ENCODE results near the gene ENTR1. TPM values are rescaled to one million over a fixed set of nuclear protein-coding genes. Genes with fewer than 3 reads are reported as not detected.

Gene ENTR1
- total RNA-seq, 6 experiments from 2014 or later: 40.8 to 55.1 (median 43.7) TPM

DNA sequence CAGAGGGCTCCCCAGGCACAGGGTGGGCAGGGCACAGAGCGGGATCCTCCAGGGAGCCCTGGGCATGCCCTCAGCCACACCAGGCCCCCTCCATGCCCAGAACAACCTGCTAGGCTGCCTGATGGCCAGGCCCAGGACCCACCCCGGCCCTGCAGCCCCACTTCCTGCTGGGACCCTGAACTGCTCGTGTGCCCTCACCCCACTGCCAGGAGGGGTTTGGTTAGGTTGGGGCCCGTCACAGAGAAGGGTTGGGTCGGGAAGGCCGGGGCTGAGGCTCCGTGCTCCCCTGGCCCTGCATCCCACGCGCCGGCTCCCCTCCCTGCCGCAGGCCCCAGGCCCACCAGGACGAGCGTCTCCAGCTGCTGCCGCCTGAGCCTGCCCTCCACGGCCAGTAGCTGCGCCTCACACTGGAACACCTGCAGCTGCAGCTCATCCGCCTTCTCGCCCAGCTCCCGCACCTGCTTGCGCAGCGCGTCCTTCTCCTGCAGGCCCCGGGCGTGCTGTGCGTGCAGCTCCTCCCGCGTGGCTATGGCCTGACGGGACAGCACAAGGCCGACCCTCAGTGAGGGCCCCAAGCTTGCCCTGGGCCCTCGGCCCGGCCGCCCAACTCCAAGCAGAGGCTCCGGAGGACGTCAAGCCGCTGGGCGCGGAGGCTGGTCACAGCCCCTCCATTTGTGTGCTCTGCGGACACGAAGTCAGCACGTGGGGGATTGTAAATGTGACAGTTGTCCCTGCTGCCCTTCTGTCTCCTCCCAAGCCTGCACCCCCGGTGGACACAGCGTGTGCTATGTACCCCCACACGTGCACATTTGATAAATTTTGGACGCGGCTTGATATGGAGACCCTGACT lies 42.9 kb downstream of the ENTR1 start:
- no peak overlapping the region for H3K4me3 Mint-ChIP-seq
- no peak overlapping the region for H3K27ac Mint-ChIP-seq
- DNase-seq: no peak
- H3K9me3 Mint-ChIP-seq: no peaks in the 10 kb centered on the region
- no peak for TF ChIP-seq CTCF (IDR thresholded peaks at IDR 0.05)
- H3K27me3 Mint-ChIP-seq (ENCODE audit: insufficient read depth): peaks cover 9% of the 10 kb centered on the region
- peaks cover 9% of the 10 kb centered on the region for H3K4me1 Mint-ChIP-seq (ENCODE audit: low read depth)
- H3K36me3 Mint-ChIP-seq (ENCODE audit: low read depth): no peaks in the 10 kb centered on the region

DNA sequence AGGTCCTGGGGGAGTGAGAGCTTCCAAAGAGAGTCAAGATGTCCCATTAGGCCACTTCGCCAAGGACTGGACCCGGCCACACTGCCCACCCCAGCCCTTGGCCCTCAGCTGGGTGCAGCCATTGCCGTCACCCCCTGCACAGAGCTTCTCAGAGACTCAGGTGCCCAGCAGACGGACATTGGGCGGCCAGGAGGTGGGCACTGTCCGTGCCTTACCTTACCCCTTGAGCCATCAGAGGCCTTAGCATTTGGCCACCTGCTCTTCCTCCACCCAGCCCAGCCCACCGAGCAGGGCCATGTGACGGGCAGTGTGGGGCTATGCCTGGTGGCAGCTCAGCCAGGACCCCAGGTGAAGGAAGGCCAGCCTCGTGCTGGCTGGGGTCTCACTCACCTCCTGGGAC lies 43.6 kb downstream of the ENTR1 start:
- H3K4me1 Mint-ChIP-seq (ENCODE audit: low read depth): peaks cover 9% of the 10 kb centered on the region
- no peaks in the 10 kb centered on the region for H3K9me3 Mint-ChIP-seq
- no peak overlapping the region for H3K27ac Mint-ChIP-seq
- H3K27me3 Mint-ChIP-seq (ENCODE audit: insufficient read depth): peaks cover 11% of the 10 kb centered on the region
- H3K36me3 Mint-ChIP-seq (ENCODE audit: low read depth): no peaks in the 10 kb centered on the region
- no peak overlapping the region for H3K4me3 Mint-ChIP-seq
- no peak for DNase-seq
- no peak for TF ChIP-seq CTCF (IDR thresholded peaks at IDR 0.05)

GRCh38 chr9:136365775-136366222 lies 44.6 kb downstream of the ENTR1 start:
- H3K4me3 Mint-ChIP-seq: no peak overlapping the region; the same call in 1 of the 2 replicates
- no peaks in the 10 kb centered on the region for H3K9me3 Mint-ChIP-seq
- no peak for DNase-seq
- peaks cover 20% of the 10 kb centered on the region for H3K4me1 Mint-ChIP-seq (ENCODE audit: low read depth)
- no peaks in the 10 kb centered on the region for H3K36me3 Mint-ChIP-seq (ENCODE audit: low read depth)
- no peak for TF ChIP-seq CTCF (IDR thresholded peaks at IDR 0.05)
- no peak overlapping the region for H3K27ac Mint-ChIP-seq
- H3K27me3 Mint-ChIP-seq (ENCODE audit: insufficient read depth): peaks cover 20% of the 10 kb centered on the region

- Mint-ChIP-seq H3K4me3 (no peak overlapping the region; the same call in 1 of the 2 replicates), H3K27ac (no peak overlapping the region; the same call in 1 of the 2 replicates), H3K36me3 (ENCODE audit: low read depth) (no peaks in the 10 kb centered on the region), H3K27me3 (ENCODE audit: insufficient read depth) (peaks cover 24% of the 10 kb centered on the region), H3K4me1 (ENCODE audit: low read depth) (peaks cover 23% of the 10 kb centered on the region), H3K9me3 (no peaks in the 10 kb centered on the region)
- no peak for TF ChIP-seq CTCF (IDR thresholded peaks at IDR 0.05)
- DNase-seq: no peak
Observed at GRCh38 chr9:136364942-136365774, 45.3 kb downstream of the ENTR1 start.

GRCh38 chr9:136363949-136364748 lies 46.3 kb downstream of the ENTR1 start:
- H3K4me3 Mint-ChIP-seq: peak overlapping the region; percentile 41
- H3K27me3 Mint-ChIP-seq (ENCODE audit: insufficient read depth): peaks cover 24% of the 10 kb centered on the region
- TF ChIP-seq CTCF (IDR thresholded peaks at IDR 0.05): peak; percentile 36
- H3K36me3 Mint-ChIP-seq (ENCODE audit: low read depth): no peaks in the 10 kb centered on the region
- H3K9me3 Mint-ChIP-seq: no peaks in the 10 kb centered on the region
- no peak overlapping the region for H3K27ac Mint-ChIP-seq
- peaks cover 23% of the 10 kb centered on the region for H3K4me1 Mint-ChIP-seq (ENCODE audit: low read depth)
- no peak for DNase-seq

Data from HFFc6 (cell line).